Measurements from ENCODE around the gene MROH2A. TPM values are rescaled to one million over a fixed set of nuclear protein-coding genes. Genes with fewer than 3 reads are reported as not detected.

Gene MROH2A
- total and polyA plus RNA-seq, 2 donors, result 0.32 to 7.3 TPM

GRCh38 chr2:233772583-233772982 lies 5.5 kb upstream of the MROH2A start:
- Histone ChIP-seq H3K4me3 (ENCODE audit: low read depth, low read length) (no peak overlapping the region), H3K4me1 (ENCODE audit: insufficient read depth) (no peaks in the 10 kb centered on the region), H3K27ac (ENCODE audit: low read depth) (no peak overlapping the region), H3K36me3 (ENCODE audit: insufficient read depth) (no peaks in the 10 kb centered on the region)
- DNase-seq (ENCODE audit: extremely low spot score), result no peak
- 66% methylated on average over 5 of the region's 5 CpGs for WGBS

- Histone ChIP-seq H3K4me1 (ENCODE audit: insufficient read depth) (no peaks in the 10 kb centered on the region), H3K4me3 (ENCODE audit: low read depth, low read length) (no peak overlapping the region), H3K36me3 (ENCODE audit: insufficient read depth) (no peaks in the 10 kb centered on the region), H3K27ac (ENCODE audit: low read depth) (no peak overlapping the region)
- no peak for DNase-seq (ENCODE audit: extremely low spot score)
- 91% methylated on average over 5 of the region's 5 CpGs for WGBS
Measured at GRCh38 chr2:233773854-233774253, 4.3 kb upstream of the MROH2A start.

- Histone ChIP-seq H3K27ac (ENCODE audit: low read depth) (no peak overlapping the region), H3K36me3 (ENCODE audit: insufficient read depth) (no peaks in the 10 kb centered on the region), H3K4me3 (ENCODE audit: low read depth, low read length) (no peak overlapping the region), H3K4me1 (ENCODE audit: insufficient read depth) (no peaks in the 10 kb centered on the region)
- no peak for DNase-seq (ENCODE audit: extremely low spot score)
- WGBS, result 91% methylated on average over 6 of the region's 6 CpGs
Measured at GRCh38 chr2:233775414-233775813, 2.7 kb upstream of the MROH2A start.

DNA sequence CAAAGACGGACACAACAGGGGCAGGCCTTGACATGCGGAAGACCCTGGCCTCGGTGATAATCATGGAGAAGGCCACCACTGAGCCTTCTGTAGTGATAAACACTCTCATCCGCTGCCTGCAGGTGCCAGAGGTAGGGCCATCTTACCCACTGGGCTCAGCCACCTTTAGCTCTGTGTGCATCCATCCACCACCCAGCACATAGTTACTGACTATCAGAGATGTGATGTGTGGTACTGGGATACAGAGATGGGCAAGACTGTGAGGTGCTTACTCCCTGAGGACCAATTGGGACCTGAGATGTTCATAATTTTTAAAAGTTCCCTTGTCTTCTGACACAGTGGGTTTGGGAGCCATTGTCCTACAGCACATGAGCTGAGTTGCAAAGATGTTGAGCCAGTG lies 1.6 kb downstream of the MROH2A start:
- Histone ChIP-seq H3K4me1 (ENCODE audit: insufficient read depth) (no peaks in the 10 kb centered on the region), H3K4me3 (ENCODE audit: low read depth, low read length) (no peak overlapping the region), H3K27ac (ENCODE audit: low read depth) (no peak overlapping the region), H3K36me3 (ENCODE audit: insufficient read depth) (no peaks in the 10 kb centered on the region)
- no peak for DNase-seq (ENCODE audit: extremely low spot score)
- WGBS, result 92% methylated on average over 4 of the region's 4 CpGs

GRCh38 chr2:233780771-233781170 lies 2.6 kb downstream of the MROH2A start:
- H3K4me1 ChIP-seq (ENCODE audit: insufficient read depth), result no peaks in the 10 kb centered on the region
- 89% methylated on average over 4 of the region's 4 CpGs for WGBS
- no peak for DNase-seq (ENCODE audit: extremely low spot score)

GRCh38 chr2:233789554-233789953 lies 11.4 kb downstream of the MROH2A start:
- no peak overlapping the region for H3K4me3 ChIP-seq (ENCODE audit: low read depth, low read length)
- H3K36me3 ChIP-seq (ENCODE audit: insufficient read depth), result no peaks in the 10 kb centered on the region
- H3K27ac ChIP-seq (ENCODE audit: low read depth), result no peak overlapping the region
- DNase-seq (ENCODE audit: extremely low spot score), result no peak
- WGBS, result 87% methylated on average over 7 of the region's 7 CpGs
- no peaks in the 10 kb centered on the region for H3K4me1 ChIP-seq (ENCODE audit: insufficient read depth)

More at GRCh38 chr2:233780771-233781170, 2.6 kb downstream of the MROH2A start:
- no peaks in the 10 kb centered on the region for H3K36me3 ChIP-seq (ENCODE audit: insufficient read depth)
- no peak overlapping the region for H3K27ac ChIP-seq (ENCODE audit: low read depth)
- H3K4me3 ChIP-seq (ENCODE audit: low read depth, low read length), result no peak overlapping the region

DNA sequence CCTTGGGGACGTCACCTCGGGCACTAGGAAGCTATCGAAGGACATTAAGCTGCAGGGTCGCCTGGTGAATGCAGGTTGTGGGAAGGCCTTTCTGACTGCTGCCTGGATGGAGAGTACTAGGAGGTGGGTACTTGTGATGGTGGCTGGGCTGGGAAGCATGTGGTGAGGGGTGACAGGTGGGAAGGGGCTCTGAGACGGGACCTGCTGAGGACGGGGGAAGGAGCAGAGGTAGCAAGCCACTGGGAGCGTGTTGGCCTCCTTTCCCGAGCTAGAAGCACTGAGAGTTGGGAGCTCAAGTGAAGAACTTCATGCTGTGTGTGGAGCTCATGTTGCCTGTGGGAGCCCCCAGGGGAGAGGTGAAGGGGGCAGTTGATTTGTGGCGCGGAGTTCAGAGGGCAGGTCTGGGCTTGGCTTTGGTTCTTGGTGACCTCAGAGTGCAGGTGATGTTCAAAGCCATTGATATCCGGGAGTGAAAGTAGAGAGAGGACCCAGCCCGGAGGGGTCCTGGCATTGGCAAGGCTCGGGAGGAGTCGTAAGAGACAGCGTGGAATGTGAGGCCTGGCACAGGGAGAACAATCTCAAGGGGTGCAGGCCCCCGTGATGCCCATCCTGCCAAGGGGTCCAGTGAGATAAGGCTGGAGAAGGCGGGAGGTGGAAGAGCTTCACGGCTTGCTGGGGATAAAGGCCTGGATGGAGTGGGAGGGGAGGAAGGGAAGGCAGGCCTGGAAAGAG lies 13.2 kb downstream of the MROH2A start:
- no peak for DNase-seq (ENCODE audit: extremely low spot score)
- H3K27ac ChIP-seq (ENCODE audit: low read depth), result no peak overlapping the region
- H3K4me3 ChIP-seq (ENCODE audit: low read depth, low read length), result no peak overlapping the region
- H3K36me3 ChIP-seq (ENCODE audit: insufficient read depth), result no peaks in the 10 kb centered on the region
- no peaks in the 10 kb centered on the region for H3K4me1 ChIP-seq (ENCODE audit: insufficient read depth)
- WGBS, result 79% methylated on average over 18 of the region's 18 CpGs

DNA sequence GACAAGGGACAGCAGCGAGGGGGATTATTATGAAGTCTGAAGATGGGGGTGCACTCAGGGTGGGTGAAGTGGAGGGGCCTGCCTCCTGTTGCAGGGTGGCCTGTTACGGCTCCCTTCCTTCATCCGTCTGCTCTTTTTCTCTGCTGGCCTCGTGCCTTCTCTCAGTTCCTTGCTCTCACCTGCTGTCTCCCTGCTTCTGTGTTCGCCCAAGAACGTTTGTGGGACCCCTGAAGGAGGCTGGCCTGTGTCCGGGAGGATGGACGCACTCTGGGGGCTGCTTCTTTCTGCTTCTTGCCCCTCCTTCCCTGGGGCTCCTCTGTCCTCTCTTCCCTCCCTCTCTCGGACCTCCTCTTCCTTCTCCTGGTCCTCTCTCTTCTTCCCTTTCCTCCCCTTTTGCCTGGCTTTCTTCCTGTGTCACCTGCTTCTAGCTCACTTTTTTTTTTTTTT lies 13.8 kb downstream of the MROH2A start:
- no peak overlapping the region for H3K4me3 ChIP-seq (ENCODE audit: low read depth, low read length)
- H3K36me3 ChIP-seq (ENCODE audit: insufficient read depth), result no peaks in the 10 kb centered on the region
- H3K27ac ChIP-seq (ENCODE audit: low read depth), result no peak overlapping the region
- no peaks in the 10 kb centered on the region for H3K4me1 ChIP-seq (ENCODE audit: insufficient read depth)
- DNase-seq (ENCODE audit: extremely low spot score), result no peak
- 71% methylated on average over 9 of the region's 9 CpGs for WGBS

DNA sequence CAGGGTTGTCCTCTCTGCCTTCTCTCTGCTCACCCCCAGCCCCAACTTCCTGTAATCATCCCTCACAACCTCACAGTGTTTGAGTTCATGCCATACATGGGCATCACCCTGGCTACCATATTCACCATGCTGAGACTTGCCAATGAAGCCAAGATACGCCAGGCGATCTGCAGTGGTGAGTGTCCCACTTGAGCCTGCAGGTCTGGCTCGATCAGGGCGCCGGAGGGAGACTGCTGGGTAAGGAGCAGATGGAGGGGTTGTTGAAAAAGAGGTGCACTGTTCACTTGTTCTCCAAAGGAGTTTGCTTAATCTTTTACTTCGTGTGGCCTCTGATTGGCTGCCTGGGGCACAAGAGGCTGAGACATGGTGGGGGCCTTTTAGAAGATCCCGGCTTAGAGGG lies 14.6 kb downstream of the MROH2A start:
- Histone ChIP-seq H3K4me3 (ENCODE audit: low read depth, low read length) (no peak overlapping the region), H3K36me3 (ENCODE audit: insufficient read depth) (no peaks in the 10 kb centered on the region), H3K27ac (ENCODE audit: low read depth) (no peak overlapping the region), H3K4me1 (ENCODE audit: insufficient read depth) (no peaks in the 10 kb centered on the region)
- DNase-seq (ENCODE audit: extremely low spot score), result no peak
- WGBS, result 91% methylated on average over 7 of the region's 7 CpGs

GRCh38 chr2:233793465-233794127 lies 15.5 kb downstream of the MROH2A start:
- 78% methylated on average over 18 of the region's 18 CpGs for WGBS
- no peaks in the 10 kb centered on the region for H3K36me3 ChIP-seq (ENCODE audit: insufficient read depth)
- no peak overlapping the region for H3K4me3 ChIP-seq (ENCODE audit: low read depth, low read length)
- H3K27ac ChIP-seq (ENCODE audit: low read depth), result no peak overlapping the region
- no peaks in the 10 kb centered on the region for H3K4me1 ChIP-seq (ENCODE audit: insufficient read depth)
- no peak for DNase-seq (ENCODE audit: extremely low spot score)

GRCh38 chr2:233794128-233794658 lies 16.1 kb downstream of the MROH2A start:
- WGBS, result 77% methylated on average over 17 of the region's 17 CpGs
- Histone ChIP-seq H3K36me3 (ENCODE audit: insufficient read depth) (no peaks in the 10 kb centered on the region), H3K4me1 (ENCODE audit: insufficient read depth) (no peaks in the 10 kb centered on the region), H3K4me3 (ENCODE audit: low read depth, low read length) (no peak overlapping the region), H3K27ac (ENCODE audit: low read depth) (no peak overlapping the region)
- no peak for DNase-seq (ENCODE audit: extremely low spot score)

GRCh38 chr2:233795735-233796171 lies 17.6 kb downstream of the MROH2A start:
- no peaks in the 10 kb centered on the region for H3K4me1 ChIP-seq (ENCODE audit: insufficient read depth)
- 91% methylated on average over 13 of the region's 13 CpGs for WGBS
- no peak overlapping the region for H3K27ac ChIP-seq (ENCODE audit: low read depth)
- H3K36me3 ChIP-seq (ENCODE audit: insufficient read depth), result no peaks in the 10 kb centered on the region
- DNase-seq (ENCODE audit: extremely low spot score), result no peak
- no peak overlapping the region for H3K4me3 ChIP-seq (ENCODE audit: low read depth, low read length)

DNA sequence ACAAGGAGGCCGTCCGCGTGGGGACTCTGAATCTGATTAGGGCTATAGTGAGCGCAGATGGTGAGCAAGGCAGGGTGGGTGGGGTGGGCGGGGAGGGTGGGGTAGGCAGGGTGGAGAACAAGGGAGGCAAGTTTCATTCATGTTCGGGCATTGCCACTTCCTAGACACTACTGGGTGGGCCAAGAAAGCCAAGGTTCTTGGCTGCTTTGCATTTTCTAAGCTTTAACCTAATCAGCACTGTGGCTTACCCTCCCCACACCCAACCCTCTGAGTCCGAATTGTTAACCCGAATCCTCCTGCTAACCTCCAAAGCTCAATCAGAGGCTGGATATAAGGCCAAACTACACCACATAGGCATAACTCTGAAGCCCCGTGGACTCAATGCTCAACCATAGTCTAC lies 18.1 kb downstream of the MROH2A start:
- WGBS, result 84% methylated on average over 9 of the region's 9 CpGs
- H3K36me3 ChIP-seq (ENCODE audit: insufficient read depth), result no peaks in the 10 kb centered on the region
- no peak overlapping the region for H3K27ac ChIP-seq (ENCODE audit: low read depth)
- H3K4me3 ChIP-seq (ENCODE audit: low read depth, low read length), result no peak overlapping the region
- H3K4me1 ChIP-seq (ENCODE audit: insufficient read depth), result no peaks in the 10 kb centered on the region
- DNase-seq (ENCODE audit: extremely low spot score), result no peak

All from urinary bladder (tissue), 4 donors.